ENCODE data around the gene SLC40A1. TPM values are rescaled to one million over a fixed set of nuclear protein-coding genes. Genes with fewer than 3 reads are reported as not detected.
A peak's percentile ranks its signal among the peaks of the same experiment; 100 is the strongest.

The SLC40A1 gene
- total and polyA plus RNA-seq, 10 of the 15 experiments (the other 5 are each of a cell fraction or from before 2014, with no cell fraction given), result 0.01 to 0.38 (median 0.08) TPM; not detected in 7

DNA sequence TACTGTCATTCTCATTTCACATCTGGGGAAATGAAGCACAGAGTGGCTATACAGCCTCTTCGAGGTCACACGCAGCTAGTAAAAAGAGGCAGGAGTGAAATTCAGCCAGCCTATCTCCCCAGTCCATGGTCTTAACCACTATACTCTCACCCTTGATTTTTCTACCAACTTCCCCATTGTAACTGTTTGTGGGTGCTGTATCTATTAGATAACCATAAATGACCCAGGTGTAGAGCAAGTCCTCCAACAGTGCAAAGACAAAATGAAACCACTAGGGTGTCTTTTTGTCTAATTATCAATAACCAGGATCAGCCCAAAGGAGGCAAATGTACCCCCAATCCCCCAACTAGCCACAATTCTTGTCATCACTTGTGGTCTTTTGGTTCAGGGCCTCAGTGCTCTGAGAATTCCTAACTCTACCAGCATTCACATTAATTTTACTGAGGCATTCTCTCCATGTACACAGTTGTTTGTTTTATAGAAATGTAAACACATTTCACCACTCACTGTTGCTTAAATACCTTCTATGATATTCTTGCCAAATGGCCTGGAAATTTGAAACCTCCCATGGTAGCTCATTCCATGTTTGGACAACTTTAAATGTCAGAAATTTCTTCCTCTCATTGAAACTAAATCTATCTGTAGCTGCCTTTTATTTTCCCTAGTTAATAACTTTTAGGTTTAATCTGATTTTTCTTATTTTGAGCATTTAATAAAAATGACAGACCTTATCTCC lies 58.7 kb downstream of the SLC40A1 start:
- Histone ChIP-seq H3K9ac (ENCODE audit: control insufficient read depth, insufficient read depth, low read length) (no peak overlapping the region), H3K4me1 (ENCODE audit: control insufficient read depth, insufficient read depth, low read length) (no peaks in the 10 kb centered on the region), H3K79me2 (ENCODE audit: control insufficient read depth, insufficient read depth, low read length) (no peaks in the 10 kb centered on the region), H2AFZ (ENCODE audit: control insufficient read depth, low read depth, low read length) (no peak overlapping the region), H4K20me1 (ENCODE audit: control insufficient read depth, insufficient read depth) (no peaks in the 10 kb centered on the region), H3K27ac (ENCODE audit: control insufficient read depth, insufficient read depth) (no peak overlapping the region), H3K36me3 (ENCODE audit: control insufficient read depth in 2 of 2, insufficient read depth in 2 of 2, low read length in 1 of 2) (no peaks in the 10 kb centered on the region), H3K27me3 (replicated peaks in 1 of 2; ENCODE audit: control insufficient read depth in 2 of 2, insufficient read depth in 2 of 2, low read length in 1 of 2) (no peaks in the 10 kb centered on the region), H3K4me3 (no peak overlapping the region), H3K9me3 (replicated peaks; ENCODE audit: control insufficient read depth, insufficient read depth, low read length) (no peaks in the 10 kb centered on the region), H3K4me2 (ENCODE audit: control insufficient read depth, insufficient read depth) (no peak overlapping the region)
- no TSS peak for BruUV-seq (replicated peaks)
- in situ Hi-C loops (cut with MboI), result no loop called here
- 3% methylated on average over 2 of the region's 2 CpGs for WGBS (ENCODE audit: insufficient coverage, insufficient replicate concordance, low lambda C conversion rate, missing lambda C conversion rate)
- DNase-seq (ENCODE audit: low read depth, low spot score) (no peak), ATAC-seq (peak; percentile 85), FAIRE-seq (no peak)
- POLR2A ChIA-PET, result no interaction called here
- SMC1A ChIA-PET (ENCODE audit: uncharacterized antibody, unreplicated experiment), result interaction anchor here (0.7 kb wide), 1 partner anchor 57 kb away, joined by 3 read pairs; no protein-coding TSS in a partner anchor
- CTCF ChIA-PET, result no interaction called here
- intact Hi-C loops (cut with micrococcal nuclease; ENCODE audit: unreplicated experiment), result no loop called here
- RAD21 ChIA-PET (ENCODE audit: unreplicated experiment), result no interaction called here
- TF ChIP-seq POLR2AphosphoS2 (IDR thresholded peaks at IDR 0.05; ENCODE audit: low read depth, low read length) (no peak), RUNX3 (IDR thresholded peaks at IDR 0.05; ENCODE audit: low read length) (no peak)
- TF ChIP-seq, protein P1, sequence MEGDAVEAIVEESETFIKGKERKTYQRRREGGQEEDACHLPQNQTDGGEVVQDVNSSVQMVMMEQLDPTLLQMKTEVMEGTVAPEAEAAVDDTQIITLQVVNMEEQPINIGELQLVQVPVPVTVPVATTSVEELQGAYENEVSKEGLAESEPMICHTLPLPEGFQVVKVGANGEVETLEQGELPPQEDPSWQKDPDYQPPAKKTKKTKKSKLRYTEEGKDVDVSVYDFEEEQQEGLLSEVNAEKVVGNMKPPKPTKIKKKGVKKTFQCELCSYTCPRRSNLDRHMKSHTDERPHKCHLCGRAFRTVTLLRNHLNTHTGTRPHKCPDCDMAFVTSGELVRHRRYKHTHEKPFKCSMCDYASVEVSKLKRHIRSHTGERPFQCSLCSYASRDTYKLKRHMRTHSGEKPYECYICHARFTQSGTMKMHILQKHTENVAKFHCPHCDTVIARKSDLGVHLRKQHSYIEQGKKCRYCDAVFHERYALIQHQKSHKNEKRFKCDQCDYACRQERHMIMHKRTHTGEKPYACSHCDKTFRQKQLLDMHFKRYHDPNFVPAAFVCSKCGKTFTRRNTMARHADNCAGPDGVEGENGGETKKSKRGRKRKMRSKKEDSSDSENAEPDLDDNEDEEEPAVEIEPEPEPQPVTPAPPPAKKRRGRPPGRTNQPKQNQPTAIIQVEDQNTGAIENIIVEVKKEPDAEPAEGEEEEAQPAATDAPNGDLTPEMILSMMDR (IDR thresholded peaks at IDR 0.05 in 2 of 3, conservative IDR thresholded peaks at IDR 0.05 in 1 of 3; ENCODE audit: control insufficient read depth in 2 of 3, extremely low read depth in 1 of 3, insufficient read depth in 1 of 3, low read depth in 3 of 3, low read length in 3 of 3), result 0 out of 6 replicates have a peak, but pooled peaks of 2 of the 3 experiments have one; percentile 6 to 12

Measured in GM12878 (cell line).